GM23248 (cell line): ENCODE measurements around the gene METTL27.

Experiments used
- EZH2 ChIP-seq: fragments of 200-600 bp; sonication (generic); IDR thresholded peaks from 2 replicates; pipeline ENCODE4 v1.6.1; 2018; ENCODE audit warnings: antibody characterized with exemption, mild to moderate bottlenecking; ENCODE audit not compliant: insufficient read depth, poor library complexity, severe bottlenecking
- EZH2phosphoT487 ChIP-seq: fragments of 200-600 bp; sonication (generic); IDR thresholded peaks from 2 replicates; pipeline ENCODE4 v1.6.1; 2018; ENCODE audit warnings: antibody characterized with exemption, moderate library complexity, mild to moderate bottlenecking, low read depth; ENCODE audit not compliant: insufficient read depth

GRCh38 chr7:73822319-73823173, 19.8 kb downstream of the METTL27 start:
- TF ChIP-seq EZH2, result no peak
- no peak for TF ChIP-seq EZH2phosphoT487
